CD4-positive, alpha-beta T cell treated with Interleukin-1 beta for 1 hour (primary cell): ENCODE results near the gene ITFG2.
"Not testable (repeated sequence)": the region's sequence is repeated elsewhere in the genome, so short reads cannot be mapped to it uniquely, and the experiment has no call there.

Experiments used
- DNase-seq, 2 donors: peaks; one replicate each; pipeline ENCODE4 v3.0.0-alpha.2; 2020 to 2022

The ITFG2 gene

DNA sequence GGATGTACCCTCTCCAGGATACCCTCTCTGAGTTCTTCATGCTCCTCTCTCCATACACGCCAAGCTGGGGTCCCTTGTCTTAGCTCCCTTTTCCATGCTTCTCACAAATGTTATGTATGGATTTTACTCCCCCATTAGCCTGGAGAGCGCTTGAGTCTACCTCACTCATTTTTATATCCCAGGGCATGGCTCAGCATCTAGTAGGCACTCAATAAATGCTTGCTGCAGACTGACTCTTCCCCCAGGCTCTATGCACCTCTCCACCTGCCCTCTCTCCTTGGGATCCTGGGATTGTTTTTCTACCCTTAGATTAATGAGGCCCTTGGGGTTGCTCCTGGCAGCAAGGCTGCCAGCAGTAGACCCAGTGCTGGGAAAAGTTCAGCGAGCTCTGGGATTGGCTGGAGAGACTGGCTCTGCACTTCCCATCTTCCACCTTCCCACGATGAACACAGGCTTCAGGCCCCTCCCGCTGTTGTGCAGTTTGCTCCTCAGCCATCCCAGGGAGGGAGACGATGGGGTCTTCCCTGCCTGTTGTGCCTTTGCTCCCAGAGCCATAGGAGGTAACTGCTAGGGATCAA, 20.2 kb downstream of the ITFG2 start:
- no peak for DNase-seq

DNA sequence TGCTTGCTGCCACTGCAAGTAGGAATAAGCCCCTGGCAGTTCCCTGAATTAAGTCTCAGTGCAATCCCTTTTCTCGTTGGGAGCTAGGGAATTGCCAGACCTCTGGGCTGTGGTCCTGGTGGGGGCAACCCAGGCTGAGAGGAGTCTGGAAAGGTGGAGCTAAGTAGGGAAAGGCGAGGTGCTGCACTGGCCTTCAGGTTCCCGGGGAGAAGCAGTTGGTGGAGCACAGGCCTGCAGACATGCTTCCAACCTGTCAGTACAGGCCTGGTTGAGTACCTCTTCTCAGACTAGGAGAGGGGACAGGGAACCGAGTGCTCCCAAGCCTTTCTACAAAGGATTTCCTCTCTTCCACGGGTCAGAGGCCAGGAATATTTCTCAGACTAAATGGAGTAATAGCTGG, 20.9 kb downstream of the ITFG2 start:
- DNase-seq = no peak

DNA sequence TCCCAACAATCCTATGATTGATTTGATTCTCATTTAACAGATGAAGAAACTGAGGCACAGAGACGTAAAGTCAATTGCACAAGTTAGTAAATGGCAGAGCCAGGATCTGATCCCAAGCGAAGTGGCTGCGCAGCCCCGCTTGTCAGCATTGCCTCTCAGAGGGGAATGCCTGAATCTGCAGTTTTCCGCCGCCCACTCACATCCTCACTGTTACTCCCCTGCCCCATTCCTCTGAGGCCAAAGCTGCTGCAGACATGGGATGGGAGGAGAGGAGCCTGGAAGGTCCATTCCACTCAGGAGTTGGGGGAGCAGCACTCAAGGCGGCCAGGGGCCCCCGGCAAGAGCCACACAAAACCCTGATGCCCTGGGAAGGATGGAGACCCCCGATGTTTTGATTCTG, 21.3 kb downstream of the ITFG2 start:
- DNase-seq = no peak

DNA sequence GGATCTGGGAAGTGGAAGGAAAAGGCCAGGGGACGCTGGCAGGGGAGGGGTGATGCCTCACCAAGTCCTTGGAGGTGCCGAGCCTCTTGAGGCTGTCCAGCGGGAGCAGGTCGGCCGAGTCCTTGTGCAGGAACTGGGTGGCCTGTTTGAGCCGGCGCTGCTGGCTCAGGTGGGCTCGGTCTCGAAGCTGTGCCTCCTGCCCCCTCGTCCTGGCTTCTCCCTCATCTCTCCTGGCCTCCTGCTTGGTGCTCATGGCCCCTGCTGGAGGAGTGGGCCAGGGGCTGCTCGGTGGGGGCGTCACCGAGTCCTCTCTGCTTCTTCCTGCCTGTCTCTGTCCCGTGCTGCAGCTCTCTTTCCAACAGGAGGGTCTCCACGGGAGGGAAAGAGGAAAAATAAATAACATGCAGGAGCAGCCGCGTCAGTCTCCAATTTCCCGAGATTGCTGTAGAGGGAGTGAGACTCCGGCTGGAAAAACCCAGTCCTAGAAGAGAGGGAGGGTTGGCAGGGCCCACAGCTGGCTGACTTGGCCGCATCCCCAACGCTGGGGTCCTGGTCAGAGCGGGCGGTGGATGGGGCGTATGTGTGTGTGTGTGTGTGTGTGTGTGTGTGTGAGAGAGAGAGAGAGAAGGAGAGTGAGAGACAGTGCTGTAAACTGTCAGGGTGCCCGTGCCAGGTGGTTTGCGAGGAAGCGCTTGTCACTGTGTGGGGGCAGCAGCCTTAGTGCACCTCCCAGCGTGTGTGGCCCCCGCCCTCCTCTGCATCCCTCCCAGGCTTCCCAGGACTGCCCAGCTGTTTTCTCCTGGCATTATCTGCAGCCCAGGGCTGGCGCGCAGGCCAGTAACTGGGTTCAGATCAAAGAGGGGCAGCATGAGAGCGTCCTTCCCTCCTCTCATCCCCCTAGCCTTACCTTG, 22.4 kb downstream of the ITFG2 start, which contains the start of gene NRIP2:
NRIP2 (minus strand) TSS at position 455 of the 911 bp plus-strand sequence; CDS start at position 403, 52 bp downstream.
- DNase-seq = no peak

DNA sequence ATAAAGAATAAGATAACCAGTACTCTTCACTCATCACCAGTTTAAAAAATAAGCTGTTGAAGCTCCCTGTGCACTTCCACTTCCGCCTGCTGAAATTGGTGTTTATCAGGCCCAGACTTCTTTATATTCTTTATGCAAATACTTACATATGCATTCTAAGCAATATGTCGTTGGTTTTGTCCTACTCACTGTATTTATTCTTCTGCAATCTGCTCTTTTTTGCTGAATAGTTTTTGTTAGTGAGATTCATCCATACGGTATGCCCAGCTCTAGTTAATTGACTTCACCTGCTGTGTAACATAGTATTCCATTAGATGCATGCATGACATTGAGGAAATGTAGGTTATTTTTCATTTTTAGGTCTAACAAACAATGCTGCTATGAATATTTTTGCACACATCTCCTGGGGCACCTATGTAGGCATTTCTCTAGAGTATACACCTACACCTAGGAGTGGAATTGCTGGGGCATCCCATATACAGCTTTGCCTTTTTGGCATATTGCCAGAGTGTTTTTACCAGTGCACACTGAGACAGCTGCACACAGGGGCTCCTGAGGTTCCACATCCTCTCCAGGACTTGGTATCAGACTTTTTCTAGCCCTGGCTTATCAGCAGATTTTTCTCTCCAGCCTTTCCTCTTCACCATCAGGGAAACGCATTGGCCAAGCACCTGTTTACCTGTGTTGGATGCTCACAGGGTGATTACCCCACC, 23.4 kb downstream of the ITFG2 start:
- DNase-seq = no peak

DNA sequence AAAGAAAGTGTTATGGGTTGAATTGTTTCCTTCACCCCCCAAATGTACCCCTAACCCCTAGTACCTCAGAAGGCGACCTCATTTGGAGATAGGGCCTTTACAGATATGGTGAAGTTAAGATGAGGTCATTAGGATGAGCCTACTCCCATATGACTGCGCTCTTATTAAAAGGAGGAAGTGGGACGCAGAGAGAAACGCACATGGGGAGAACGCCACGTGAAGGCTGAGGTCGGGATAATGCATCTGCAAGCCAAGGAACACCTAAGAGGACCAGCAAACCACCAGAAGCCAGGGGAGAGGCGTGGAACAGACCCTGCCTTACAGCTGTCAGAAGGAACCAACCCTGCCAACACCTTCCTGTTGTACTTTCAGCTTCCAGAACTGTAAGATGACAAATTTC, 24.1 kb downstream of the ITFG2 start:
- no peak for DNase-seq

DNA sequence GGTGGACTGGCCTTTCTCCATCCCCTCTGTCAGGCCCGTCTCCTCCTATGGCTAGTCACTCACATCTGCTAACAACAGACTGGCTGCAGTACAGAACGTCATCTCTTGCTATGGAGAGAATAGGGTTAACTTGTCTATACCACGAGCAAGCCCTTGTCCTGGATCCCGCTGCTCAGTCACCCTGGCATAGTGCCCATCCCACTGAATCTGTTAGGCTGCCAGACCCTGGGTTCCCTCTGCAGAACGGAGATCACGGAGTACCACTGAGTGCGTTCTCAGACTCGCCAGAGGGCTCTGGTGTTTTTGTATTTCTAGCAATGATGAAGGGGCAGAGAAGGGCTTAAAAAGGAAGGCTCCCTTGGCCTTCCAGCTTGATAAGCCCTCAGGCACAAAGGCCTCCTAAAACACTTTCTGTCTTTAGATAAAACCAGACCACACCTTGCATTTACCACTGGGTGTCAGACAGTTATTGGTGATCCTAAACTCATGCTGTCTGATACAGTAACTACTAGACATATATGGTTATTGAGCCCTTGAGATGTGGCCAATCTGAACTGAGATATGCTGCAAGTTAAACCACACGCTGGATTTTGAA, 28.7 kb downstream of the ITFG2 start:
- DNase-seq = no peak

DNA sequence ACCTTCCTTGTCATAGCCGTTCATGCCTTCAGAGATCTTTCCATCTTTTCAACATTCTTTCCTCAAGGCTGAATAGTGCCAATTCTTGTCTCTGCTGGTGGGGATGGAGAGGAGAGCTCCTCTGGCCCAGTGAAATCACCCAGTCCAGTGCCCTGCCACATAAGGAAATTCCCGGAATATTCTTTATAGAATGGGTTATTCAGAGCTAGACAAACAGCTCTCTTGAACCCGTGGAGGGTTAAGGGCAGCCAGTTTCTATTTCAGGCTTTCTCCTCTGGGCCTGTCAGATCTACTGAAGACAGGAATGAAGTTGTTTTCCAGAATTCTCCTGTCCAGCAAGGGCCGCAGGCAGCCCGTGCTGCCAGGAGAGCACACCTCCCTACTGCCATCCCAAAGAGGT, 30.5 kb downstream of the ITFG2 start:
- no peak for DNase-seq

DNA sequence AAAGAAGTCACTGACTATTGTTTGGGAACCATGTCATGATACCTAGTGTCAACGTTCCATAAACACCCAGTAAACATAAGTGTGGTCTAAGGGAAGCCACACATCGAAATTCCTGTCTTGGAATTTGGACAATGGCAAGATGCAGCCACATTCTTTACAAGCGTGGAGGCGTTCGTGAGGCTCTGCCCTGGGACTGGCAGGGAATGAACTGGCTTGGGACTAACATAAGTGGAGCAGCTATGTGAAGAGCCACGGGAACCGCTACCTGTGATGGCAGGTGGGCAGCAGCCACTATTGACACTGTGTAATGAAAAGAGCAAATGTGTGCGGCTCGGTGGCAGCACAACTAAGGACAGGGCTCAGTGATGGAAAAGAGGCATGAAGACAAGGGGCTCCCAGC, 32.3 kb downstream of the ITFG2 start:
- no peak for DNase-seq

DNA sequence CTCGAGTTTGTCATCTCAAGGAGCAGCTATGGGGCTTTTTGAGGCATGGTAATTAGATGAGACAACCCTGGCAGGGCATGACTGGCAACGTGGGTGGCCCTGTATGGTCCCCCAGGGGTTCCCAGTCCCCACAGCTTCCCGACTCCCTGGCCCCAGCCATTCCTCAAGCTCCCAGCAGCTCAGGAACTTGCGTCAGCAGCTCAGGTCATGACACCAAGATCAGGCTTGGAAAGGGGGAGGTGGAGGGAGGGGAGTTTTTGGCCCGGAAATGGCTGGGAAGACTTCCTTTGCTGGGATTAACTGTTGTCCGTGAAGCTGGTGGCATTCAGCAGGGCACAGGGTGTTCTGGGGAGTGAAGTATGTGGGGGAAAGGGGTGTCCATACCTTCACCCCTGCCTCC, 32.8 kb downstream of the ITFG2 start:
- no peak for DNase-seq

DNA sequence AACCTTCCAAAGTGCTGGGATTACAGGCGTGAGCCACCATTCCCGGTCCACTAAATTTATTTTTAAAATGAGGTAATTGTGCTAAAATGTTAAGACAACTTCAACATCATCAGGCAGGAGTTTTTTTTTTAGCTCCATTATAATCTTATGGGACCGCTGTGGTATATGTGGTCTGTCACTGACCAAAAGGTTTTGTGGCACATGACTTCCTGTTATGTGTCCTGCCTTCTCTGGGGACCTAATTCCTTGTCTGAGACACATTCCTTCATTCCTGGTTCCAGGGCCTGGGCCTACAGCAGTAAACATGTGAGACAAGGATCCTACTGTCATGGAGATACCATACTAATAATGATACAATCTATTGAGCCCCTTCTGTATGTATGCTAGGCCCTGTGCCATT, 39.5 kb downstream of the ITFG2 start:
- no peak for DNase-seq

DNA sequence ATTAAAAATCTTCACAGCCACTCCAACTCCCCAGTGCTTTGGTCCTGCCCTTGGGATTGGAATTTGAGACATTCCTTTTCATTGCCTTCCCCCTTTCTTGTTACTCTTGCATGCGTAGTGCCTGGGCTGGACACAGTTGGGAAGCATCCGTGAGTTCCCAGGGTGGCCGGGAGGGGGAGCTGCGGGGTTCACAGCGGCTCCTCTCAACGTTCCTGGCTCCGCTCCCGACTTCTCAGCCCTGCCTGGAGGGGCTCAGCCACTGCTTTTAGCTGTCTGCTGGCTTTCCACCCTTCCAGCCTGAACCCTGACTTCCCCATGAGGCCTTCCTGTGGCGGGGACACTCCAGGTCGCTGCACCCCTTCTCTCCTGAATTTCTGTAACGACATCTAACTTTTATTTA, 41.2 kb downstream of the ITFG2 start:
- peak; percentile 22 to 25 for DNase-seq

DNA sequence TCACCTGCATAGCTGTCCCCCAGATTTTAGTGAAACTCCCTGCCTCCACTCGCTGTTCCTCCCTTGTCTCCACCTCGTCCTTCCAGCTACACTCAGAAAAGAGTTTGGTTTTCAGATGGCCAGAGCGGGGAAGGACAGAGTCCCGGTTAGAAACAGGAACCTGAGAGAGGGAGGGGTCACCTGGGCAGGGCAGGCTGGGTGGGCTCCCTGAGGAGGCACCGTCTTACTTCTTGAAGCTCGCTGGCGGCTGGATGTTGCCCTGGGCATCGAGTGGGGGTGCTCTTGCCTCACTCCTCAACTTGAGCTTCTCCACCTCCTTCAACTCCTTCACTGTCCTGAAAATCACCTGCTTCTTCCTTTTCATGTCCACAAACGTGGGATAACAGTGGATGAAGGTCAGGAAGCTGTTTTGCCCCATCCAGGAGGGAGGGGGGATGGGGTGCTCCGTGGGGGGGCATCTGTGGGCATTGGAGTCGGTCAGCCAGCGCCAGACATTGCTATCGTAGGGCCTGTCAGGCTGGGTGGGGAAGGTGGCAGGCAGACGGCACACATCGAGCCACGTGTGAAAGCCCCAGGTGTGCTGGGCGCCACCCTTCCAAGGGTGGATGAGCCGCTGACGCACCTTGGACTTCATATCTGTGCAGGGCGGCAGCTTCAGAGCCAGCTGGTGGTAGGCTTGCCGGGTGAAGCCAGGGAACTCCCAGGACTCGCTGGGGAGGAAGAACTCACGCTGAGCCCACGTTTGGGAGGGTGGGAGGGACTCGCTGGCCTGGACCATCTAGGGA, 42.4 kb downstream of the ITFG2 start:
- no peak for DNase-seq

DNA sequence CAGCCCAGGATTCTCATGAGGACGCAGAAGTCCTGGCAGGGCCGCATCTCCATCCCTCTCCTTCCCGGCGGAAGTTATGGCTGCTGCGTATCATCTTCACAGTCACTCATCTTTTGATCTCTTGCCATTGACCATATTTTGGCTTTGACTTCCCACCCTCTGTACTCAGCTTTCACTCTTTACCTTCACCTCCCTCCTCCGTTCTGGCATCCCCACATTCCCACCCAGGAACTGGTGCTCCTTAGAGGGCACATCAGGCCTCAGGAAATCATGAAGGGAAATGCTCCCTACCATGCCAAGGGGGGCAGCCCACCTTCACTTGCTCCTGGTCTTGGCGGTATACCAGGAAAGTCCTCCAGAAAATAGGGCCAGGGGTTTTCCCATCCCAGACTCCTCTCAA, 43.1 kb downstream of the ITFG2 start:
- DNase-seq = no peak

DNA sequence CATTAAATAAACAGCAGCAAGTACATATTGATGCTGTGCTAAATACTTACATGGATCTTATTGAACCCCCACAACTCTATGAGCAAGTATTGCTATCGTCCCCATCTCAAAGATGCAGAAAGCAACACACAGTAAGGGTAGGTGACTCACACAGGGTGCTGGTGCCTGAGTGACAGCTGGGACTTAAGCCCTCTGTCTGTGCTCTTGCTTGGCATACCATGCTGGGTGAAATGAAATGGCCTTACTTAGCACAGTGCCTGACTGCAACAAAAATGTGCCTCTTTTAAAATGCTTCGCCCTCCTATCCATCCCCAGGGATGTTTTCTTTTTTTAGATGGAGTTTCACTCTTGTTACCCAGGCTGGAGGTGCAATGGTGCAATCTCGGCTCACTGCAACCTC, 43.6 kb downstream of the ITFG2 start:
- DNase-seq = no peak

DNA sequence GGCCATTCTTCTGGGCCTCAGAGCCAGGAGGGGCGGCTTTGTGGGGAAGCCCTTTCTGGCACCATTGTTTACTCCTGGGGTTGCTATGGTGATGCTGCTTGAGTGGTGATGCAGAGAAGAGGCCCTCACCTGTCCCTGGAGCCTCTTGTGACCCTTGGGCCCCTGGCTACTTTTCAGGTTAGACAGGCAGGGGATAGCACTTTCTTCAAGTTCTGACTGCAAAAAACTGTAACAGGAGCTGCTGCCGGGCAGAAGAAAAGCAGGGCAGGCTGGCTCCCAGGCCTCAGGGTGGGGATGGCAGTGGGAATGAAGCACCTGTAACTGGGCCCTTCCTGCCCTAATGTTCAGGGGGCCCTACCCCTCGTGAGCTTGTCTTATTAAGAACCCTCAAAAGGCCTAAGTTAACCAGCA, 44.6 kb downstream of the ITFG2 start, which contains the start of gene TEX52:
TEX52 (minus strand) TSS at position 19 of the 411 bp plus-strand sequence; CDS start at position 6, 13 bp downstream.
- no peak for DNase-seq

DNA sequence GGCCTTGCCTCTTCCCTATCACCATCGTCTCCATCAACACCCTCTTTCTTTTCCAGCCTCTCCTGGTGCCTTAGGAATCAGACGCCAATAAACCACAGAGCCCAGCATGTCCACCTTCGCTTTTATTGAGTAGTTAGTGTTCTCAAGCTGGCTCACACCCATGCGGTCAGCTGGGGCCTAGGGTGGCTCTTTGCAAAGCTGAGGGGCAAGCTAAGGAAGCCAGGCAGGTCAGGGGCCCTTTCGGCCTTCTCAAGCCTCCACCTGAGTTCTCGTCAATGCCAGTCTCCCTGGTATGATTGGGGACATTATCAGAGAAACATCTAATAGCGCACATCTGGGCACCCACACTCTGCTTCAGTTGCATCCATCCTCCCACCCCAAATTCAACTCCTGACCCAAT, 45.1 kb downstream of the ITFG2 start:
- DNase-seq = no peak

DNA sequence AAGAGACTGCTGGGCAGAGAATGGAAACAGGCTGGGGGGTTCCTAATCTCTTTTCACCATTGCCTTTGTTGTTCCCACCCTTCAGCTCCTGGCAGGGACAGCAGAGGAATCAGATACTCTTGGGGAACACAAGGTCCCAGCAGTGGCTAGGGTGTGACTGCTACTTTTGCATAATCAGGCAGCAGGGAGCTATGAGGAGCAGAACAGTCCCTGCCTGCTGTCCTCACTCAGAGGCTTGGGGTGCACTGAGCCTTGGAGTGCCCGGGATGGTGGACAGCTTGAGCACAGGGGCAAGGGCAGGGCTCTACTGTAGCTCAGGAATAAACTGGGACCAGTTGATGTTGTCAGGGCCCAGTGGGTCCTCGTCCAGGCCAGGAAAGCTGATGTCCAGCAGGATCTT, 45.9 kb downstream of the ITFG2 start:
- no peak for DNase-seq

DNA sequence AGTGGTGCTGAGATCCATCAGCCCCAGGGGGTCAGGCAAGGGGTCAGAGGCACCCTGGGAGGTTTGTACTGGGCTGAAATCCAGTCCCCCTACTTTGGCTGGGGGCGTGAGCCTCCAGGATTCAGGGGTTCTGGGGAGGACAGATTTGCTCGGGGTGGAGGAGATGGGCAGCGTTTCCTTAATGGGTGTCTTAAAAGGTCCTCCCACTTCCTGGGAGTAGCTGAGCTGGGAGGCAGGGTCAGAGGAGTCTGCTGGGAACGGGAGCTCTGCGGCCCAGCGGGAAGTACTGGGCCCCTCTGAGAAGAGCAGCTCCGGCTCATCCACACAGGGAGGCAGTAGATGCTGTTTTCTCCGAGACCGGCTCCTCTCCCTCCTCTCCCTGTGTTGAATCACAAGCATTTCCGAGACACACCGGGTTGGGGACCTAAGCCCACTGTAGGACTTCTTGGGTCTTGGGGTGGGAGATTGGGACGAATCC, 46.5 kb downstream of the ITFG2 start:
- no peak for DNase-seq

DNA sequence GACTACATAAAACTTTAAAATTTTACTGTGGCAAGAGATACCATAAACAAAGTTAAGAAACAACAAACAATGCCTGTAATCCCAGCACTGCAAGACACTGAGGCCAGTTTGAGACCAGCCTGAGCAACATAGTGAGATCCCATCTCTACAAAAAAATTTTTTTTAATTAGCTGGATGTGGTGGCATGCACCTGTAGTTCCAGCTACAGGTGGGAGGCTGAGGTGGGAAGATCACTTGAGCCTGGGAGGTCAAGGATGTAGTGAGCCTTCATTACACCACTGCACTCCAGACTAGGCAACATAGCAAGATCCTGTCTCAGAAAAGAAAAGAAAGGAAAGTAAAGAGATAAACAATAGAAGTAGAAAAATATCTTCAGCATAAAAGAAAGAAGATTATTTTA, 47.7 kb downstream of the ITFG2 start:
- DNase-seq = no peak

DNA sequence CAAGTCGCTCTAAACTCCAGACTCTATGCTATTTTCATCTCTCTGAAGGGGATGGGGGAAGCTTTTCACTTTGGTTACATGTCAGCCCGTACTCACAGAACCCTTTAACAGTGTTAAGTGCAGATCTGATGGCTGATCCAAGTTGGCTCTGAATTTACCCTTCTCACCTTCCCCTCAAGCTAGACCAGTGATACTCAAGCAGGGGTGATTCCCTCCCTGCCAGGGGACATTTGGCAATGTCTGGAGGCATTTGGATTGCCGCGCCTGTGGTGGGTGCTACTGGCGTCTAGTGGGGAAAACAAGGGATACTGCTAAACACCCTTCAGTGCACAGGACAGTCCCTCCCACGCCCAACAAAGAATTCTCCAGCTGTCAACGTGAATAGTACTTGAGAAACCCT, 50.4 kb downstream of the ITFG2 start:
- DNase-seq = no peak

DNA sequence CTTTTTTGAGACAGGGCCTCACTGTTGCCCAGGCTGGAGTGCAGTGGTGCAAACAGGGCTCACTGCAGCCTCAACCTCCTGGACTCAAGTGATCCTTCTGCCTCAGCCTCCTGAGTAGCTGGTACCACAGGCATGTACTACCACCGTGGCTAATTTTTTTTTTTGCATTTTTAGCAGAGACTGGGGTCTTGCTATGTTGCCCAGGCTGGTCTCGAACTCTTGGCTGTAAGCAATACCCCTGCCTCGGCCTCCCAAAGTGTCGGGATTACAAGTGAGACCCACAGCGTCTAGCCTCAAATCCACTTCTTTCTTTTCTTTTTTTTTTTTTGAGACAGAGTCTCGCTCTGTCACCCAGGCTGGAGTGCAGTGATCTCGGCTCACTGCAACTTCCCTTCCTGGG, 50.9 kb downstream of the ITFG2 start:
- DNase-seq = not testable (repeated sequence)
